B cell (primary cell): ENCODE results near the gene ARHGAP12. TPM values are rescaled to one million over a fixed set of nuclear protein-coding genes. Genes with fewer than 3 reads are reported as not detected.

Source experiments
- ATAC-seq: fragments of 200-7000 bp; cut with Tn5 transposase; one replicate; pipeline ENCODE4 v1.10.0; 2021; ENCODE audit warnings: low read depth, mild to moderate bottlenecking, moderate number of reproducible peaks, moderate library complexity
- CTCF ChIA-PET: fragments of 350-600 bp; sonication (Branson Sonifier 250); formaldehyde crosslinking; loops from one replicate; lab custom pipeline; 2021; ENCODE audit warnings: antibody characterized with exemption, inconsistent platforms; lab: Charles Lee
- POLR2A ChIA-PET: fragments of 350-600 bp; sonication (Branson Sonifier 250); formaldehyde crosslinking; loops from one replicate; lab custom pipeline; 2021; ENCODE audit warnings: antibody characterized with exemption; lab: Charles Lee
- DNase-seq: peaks from one replicate; pipeline ENCODE4 v3.0.0; 2013
- H2AFZ ChIP-seq: 2 replicates; pipeline ENCODE4 v1.6.1; 2012; ENCODE audit warnings: mild to moderate bottlenecking, low read depth, low read length; ENCODE audit not compliant: insufficient read depth, poor library complexity, severe bottlenecking
- H3K27ac ChIP-seq, 2 donors: 1 replicate in 1 of 2; 2 replicates in 1 of 2; pipeline ENCODE4 v1.5.1; 2012 to 2013; ENCODE audit warnings: low read length in 2 of 2, mild to moderate bottlenecking in 2 of 2, moderate library complexity in 1 of 2
- H3K27me3 ChIP-seq, 4 experiments: fragments of 200-600 bp in 1 of 4; sonication (generic) in 1 of 4; replicated peaks in 1 of 4; 1 replicate in 2 of 4; 2 replicates in 2 of 4; pipeline versions ENCODE4 v1.6.1 to v1.7.0; 2013 to 2016; ENCODE audit warnings: low read length in 3 of 4, mild to moderate bottlenecking in 2 of 4, mixed read lengths in 1 of 4, moderate library complexity in 1 of 4; ENCODE audit not compliant: insufficient read depth in 4 of 4, control insufficient read depth in 3 of 4; ENCODE audit errors: control extremely low read depth in 1 of 4
- H3K36me3 ChIP-seq, 2 experiments: replicated peaks in 1 of 2; 1 replicate in 1 of 2; 2 replicates in 1 of 2; pipeline versions ENCODE4 v1.6.1 to v1.7.1; 2013; ENCODE audit warnings: low read length in 1 of 2; ENCODE audit not compliant: insufficient read depth in 2 of 2, control insufficient read depth in 1 of 2; ENCODE audit errors: control extremely low read depth in 1 of 2, extremely low read depth in 1 of 2
- H3K4me1 ChIP-seq, 2 donors: fragments of 200-600 bp in 1 of 2; sonication (generic) in 1 of 2; 1 replicate in 1 of 2; 2 replicates in 1 of 2; pipeline versions ENCODE4 v1.5.1 to v1.6.1; 2013 to 2017; ENCODE audit warnings: low read length in 2 of 2; ENCODE audit not compliant: control insufficient read depth in 2 of 2, insufficient read depth in 2 of 2
- H3K4me2 ChIP-seq: replicated peaks from 2 replicates; pipeline ENCODE3; 2012; ENCODE audit warnings: mild to moderate bottlenecking, low read depth, low read length; ENCODE audit not compliant: poor library complexity, severe bottlenecking
- H3K4me3 ChIP-seq, 5 experiments: fragments of 200-600 bp in 1 of 5; sonication (generic) in 1 of 5; 1 replicate in 3 of 5; 2 replicates in 2 of 5; pipeline versions ENCODE4 v1.5.1 to v1.7.0; 2011 to 2016; ENCODE audit warnings: low read length in 4 of 5, mild to moderate bottlenecking in 4 of 5, low read depth in 2 of 5, control low read depth in 1 of 5, moderate library complexity in 1 of 5; ENCODE audit not compliant: insufficient read depth in 1 of 5; ENCODE audit errors: control extremely low read depth in 1 of 5, extremely low read depth in 1 of 5
- H3K79me2 ChIP-seq: fragments of 200-600 bp; sonication (generic); one replicate; pipeline ENCODE4 v1.6.0; 2016; ENCODE audit warnings: low read length; ENCODE audit not compliant: control insufficient read depth, insufficient read depth
- H3K9ac ChIP-seq: fragments of 200-600 bp; sonication (generic); 2 replicates; pipeline ENCODE4 v1.6.1; 2017; ENCODE audit warnings: mild to moderate bottlenecking, low read length, moderate library complexity
- H3K9me3 ChIP-seq, 3 donors: one replicate each; pipeline versions ENCODE4 v1.6.1 to v1.7.1; 2013; ENCODE audit warnings: low read length in 2 of 3; ENCODE audit not compliant: control insufficient read depth in 2 of 3, insufficient read depth in 1 of 3; ENCODE audit errors: control extremely low read depth in 1 of 3
- H4K20me1 ChIP-seq: 2 replicates; pipeline ENCODE4 v1.6.0; 2012; ENCODE audit warnings: mild to moderate bottlenecking, low read length; ENCODE audit not compliant: insufficient read depth, control insufficient read depth, poor library complexity, severe bottlenecking
- H3K27ac Mint-ChIP-seq: one replicate; pipeline ENCODE4 v1.8.0; 2021; ENCODE audit warnings: mixed read lengths
- H3K27me3 Mint-ChIP-seq: one replicate; pipeline ENCODE4 v1.8.0; 2021; ENCODE audit warnings: mixed read lengths
- H3K4me1 Mint-ChIP-seq: one replicate; pipeline ENCODE4 v1.8.0; 2021; ENCODE audit warnings: mixed read lengths
- H3K4me3 Mint-ChIP-seq: one replicate; pipeline ENCODE4 v1.8.0; 2021; ENCODE audit warnings: mixed read lengths
- H3K9me3 Mint-ChIP-seq: one replicate; pipeline ENCODE4 v1.8.0; 2022; ENCODE audit warnings: mixed read lengths; ENCODE audit not compliant: insufficient read depth
- EZH2 ChIP-seq: IDR thresholded peaks from 2 replicates; pipeline ENCODE4 v1.6.1; 2012; ENCODE audit warnings: borderline replicate concordance, low read depth, mild to moderate bottlenecking, moderate library complexity, low read length; ENCODE audit not compliant: insufficient read depth, poor library complexity, severe bottlenecking
- WGBS: methylation state at CpG from one replicate; pipeline ENCODE4 v1.1.5; 2013; ENCODE audit warnings: missing lambda C conversion rate; ENCODE audit not compliant: insufficient coverage; 5-methylcytosine and 5-hydroxymethylcytosine counted together
- intact Hi-C: fragments of 100-400 bp; cut with micrococcal nuclease; formaldehyde crosslinking; loops from one replicate; pipeline ENCODE4 v1.10.0; 2022
- polyA plus RNA-seq: library from polyadenylated mRNA; depleted of rRNA; stranded (reverse); fragments of >200 nt; gene quantifications from 2 replicates; pipeline ENCODE4 v1.2.3, GENCODE V29; 2012
- total RNA-seq, 2 donors: library from RNA; stranded (reverse); fragments of 120-200 nt in 1 of 2; gene quantifications; 1 replicate in 1 of 2; 2 replicates in 1 of 2; pipeline versions ENCODE4 v1.2.3 to v1.2.4, GENCODE V29; 2013 to 2022
- TF ChIP-seq, protein P1 (sequence below): fragments of 200-600 bp; IDR thresholded peaks from one replicate; pipeline ENCODE4 v1.8.0; 2022; ENCODE audit warnings: antibody characterized with exemption, mild to moderate bottlenecking

ARHGAP12 gene
- total and polyA plus RNA-seq, 2 donors (not counting 1 experiment from before 2014, with no cell fraction given): 12.3 to 45.3 TPM

GRCh38 chr10:31949266-31949665 is 20.6 kb upstream of the ARHGAP12 start:
- CTCF ChIA-PET: no interaction called here
- no peak for DNase-seq

GRCh38 chr10:31948021-31948420 is 19.4 kb upstream of the ARHGAP12 start:
- Histone ChIP-seq H3K9ac (no peak overlapping the region), H3K36me3 (no peaks in the 10 kb centered on the region), H3K27ac (no peak overlapping the region), H4K20me1 (no peaks in the 10 kb centered on the region), H3K27me3 (no peaks in the 10 kb centered on the region), H3K79me2 (no peaks in the 10 kb centered on the region), H3K4me2 (no peak overlapping the region), H2AFZ (no peak overlapping the region), H3K4me3 (no peak overlapping the region), H3K4me1 (no peaks in the 10 kb centered on the region), H3K9me3 (no peaks in the 10 kb centered on the region)
- ChIA-PET CTCF (interaction anchor here (0.7 to 1.0 kb wide), 2 partner anchors 86 to 87 kb away, joined by 3 read pairs; no protein-coding TSS in a partner anchor), POLR2A (no interaction called here)
- WGBS: 88% methylated on average over 7 of the region's 7 CpGs
- TF ChIP-seq, protein P1, sequence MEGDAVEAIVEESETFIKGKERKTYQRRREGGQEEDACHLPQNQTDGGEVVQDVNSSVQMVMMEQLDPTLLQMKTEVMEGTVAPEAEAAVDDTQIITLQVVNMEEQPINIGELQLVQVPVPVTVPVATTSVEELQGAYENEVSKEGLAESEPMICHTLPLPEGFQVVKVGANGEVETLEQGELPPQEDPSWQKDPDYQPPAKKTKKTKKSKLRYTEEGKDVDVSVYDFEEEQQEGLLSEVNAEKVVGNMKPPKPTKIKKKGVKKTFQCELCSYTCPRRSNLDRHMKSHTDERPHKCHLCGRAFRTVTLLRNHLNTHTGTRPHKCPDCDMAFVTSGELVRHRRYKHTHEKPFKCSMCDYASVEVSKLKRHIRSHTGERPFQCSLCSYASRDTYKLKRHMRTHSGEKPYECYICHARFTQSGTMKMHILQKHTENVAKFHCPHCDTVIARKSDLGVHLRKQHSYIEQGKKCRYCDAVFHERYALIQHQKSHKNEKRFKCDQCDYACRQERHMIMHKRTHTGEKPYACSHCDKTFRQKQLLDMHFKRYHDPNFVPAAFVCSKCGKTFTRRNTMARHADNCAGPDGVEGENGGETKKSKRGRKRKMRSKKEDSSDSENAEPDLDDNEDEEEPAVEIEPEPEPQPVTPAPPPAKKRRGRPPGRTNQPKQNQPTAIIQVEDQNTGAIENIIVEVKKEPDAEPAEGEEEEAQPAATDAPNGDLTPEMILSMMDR: no peak
- no peak for TF ChIP-seq EZH2
- no peak overlapping the region for H3K27ac Mint-ChIP-seq
- no peak overlapping the region for H3K4me3 Mint-ChIP-seq
- DNase-seq (no peak), ATAC-seq (no peak)
- H3K9me3 Mint-ChIP-seq: no peaks in the 10 kb centered on the region
- intact Hi-C loops: no loop called here
- no peaks in the 10 kb centered on the region for H3K27me3 Mint-ChIP-seq
- H3K4me1 Mint-ChIP-seq: peaks cover 4% of the 10 kb centered on the region

More at GRCh38 chr10:31949266-31949665, 20.6 kb upstream of the ARHGAP12 start:
- peaks cover 4% of the 10 kb centered on the region for H3K4me1 Mint-ChIP-seq
- Histone ChIP-seq H3K4me2 (no peak overlapping the region), H3K27ac (no peak overlapping the region), H3K27me3 (no peaks in the 10 kb centered on the region), H3K9ac (no peak overlapping the region), H3K4me1 (no peaks in the 10 kb centered on the region), H3K9me3 (peaks cover 0 to 6% (median 0%) of the 10 kb centered on the region in 3 donors), H3K4me3 (no peak overlapping the region), H4K20me1 (no peaks in the 10 kb centered on the region), H3K36me3 (no peaks in the 10 kb centered on the region), H3K79me2 (no peaks in the 10 kb centered on the region), H2AFZ (no peak overlapping the region)
- WGBS: 100% methylated on average over 3 of the region's 3 CpGs
- H3K27ac Mint-ChIP-seq: no peak overlapping the region
- peaks cover 4% of the 10 kb centered on the region for H3K9me3 Mint-ChIP-seq
- POLR2A ChIA-PET: interaction anchor here (0.7 kb wide), 1 partner anchor 85 kb away, joined by 6 read pairs; no protein-coding TSS in a partner anchor
- no peak for TF ChIP-seq EZH2
- TF ChIP-seq, protein P1: no peak
- no peak for ATAC-seq
- H3K4me3 Mint-ChIP-seq: no peak overlapping the region
- intact Hi-C loops: no loop called here
- H3K27me3 Mint-ChIP-seq: no peaks in the 10 kb centered on the region
